Uterus (tissue), 2 donors: ENCODE results near the gene POC1B.

Source experiments
- POLR2A ChIP-seq, 2 donors: fragments of 450-650 bp; IDR thresholded peaks; one replicate each; pipeline ENCODE4 v1.6.1; 2016; ENCODE audit warnings: antibody characterized with exemption in 2 of 2, mild to moderate bottlenecking in 1 of 2, moderate library complexity in 1 of 2
- TF ChIP-seq, protein P1 (sequence below), 4 experiments: fragments of 200-600 bp in 2 of 4; fragments of 450-650 bp in 2 of 4; sonication (generic) in 2 of 4; IDR thresholded peaks; one replicate each; pipeline ENCODE4 v1.5.1; 2016 to 2019; ENCODE audit warnings: antibody characterized with exemption in 4 of 4, mild to moderate bottlenecking in 2 of 4, moderate library complexity in 1 of 4

DNA sequence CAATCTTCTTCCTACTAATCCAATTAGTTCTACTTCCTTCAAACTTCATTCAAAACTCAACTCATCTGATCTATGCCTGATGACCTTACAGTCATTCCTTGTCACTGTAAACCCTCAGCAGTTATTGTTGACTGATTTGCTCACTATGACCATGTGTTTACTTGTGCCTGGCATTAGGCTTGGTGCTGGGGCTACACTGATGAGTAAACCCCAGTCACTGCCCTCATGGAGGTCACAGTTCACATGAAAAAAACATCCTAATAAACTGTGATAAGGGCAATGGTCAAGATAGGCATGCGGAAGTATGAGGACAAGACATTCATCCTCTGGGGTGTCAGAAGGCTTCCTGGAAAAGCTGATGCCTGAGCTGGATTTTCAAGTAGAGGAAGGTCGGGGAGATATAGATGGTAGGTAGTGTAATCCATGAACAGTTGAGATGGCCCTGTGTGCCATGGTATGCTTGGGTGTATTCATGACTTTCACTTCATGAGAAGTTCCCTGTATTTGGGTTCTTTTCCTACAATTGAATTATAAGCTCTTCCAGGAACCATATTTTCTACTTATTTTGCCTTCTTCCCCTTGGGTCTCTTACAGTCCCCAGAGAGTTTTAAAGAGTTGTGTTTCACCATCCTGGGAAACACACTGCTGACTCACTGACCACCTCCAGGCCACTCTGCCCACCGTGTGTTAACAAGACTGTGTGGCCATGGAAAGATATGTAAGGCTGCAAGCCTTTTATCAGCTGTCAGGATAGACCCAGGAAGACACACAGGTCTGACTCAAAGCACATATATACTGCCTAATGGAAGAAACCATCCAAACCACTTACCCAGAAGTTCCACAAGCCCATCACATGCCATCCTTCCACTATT is 134.8 kb downstream of the POC1B start:
- TF ChIP-seq, protein P1, sequence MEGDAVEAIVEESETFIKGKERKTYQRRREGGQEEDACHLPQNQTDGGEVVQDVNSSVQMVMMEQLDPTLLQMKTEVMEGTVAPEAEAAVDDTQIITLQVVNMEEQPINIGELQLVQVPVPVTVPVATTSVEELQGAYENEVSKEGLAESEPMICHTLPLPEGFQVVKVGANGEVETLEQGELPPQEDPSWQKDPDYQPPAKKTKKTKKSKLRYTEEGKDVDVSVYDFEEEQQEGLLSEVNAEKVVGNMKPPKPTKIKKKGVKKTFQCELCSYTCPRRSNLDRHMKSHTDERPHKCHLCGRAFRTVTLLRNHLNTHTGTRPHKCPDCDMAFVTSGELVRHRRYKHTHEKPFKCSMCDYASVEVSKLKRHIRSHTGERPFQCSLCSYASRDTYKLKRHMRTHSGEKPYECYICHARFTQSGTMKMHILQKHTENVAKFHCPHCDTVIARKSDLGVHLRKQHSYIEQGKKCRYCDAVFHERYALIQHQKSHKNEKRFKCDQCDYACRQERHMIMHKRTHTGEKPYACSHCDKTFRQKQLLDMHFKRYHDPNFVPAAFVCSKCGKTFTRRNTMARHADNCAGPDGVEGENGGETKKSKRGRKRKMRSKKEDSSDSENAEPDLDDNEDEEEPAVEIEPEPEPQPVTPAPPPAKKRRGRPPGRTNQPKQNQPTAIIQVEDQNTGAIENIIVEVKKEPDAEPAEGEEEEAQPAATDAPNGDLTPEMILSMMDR (IDR thresholded peaks at IDR 0.05) = no peak
- TF ChIP-seq POLR2A (IDR thresholded peaks at IDR 0.05) = no peak
